Fibroblast of lung (primary cell): Measurements from ENCODE around the gene LCAT.

Source experiments
- EZH2 ChIP-seq: IDR thresholded peaks from 2 replicates; pipeline ENCODE4 v1.5.1; 2012; ENCODE audit warnings: low read length, control low read depth, mild to moderate bottlenecking; ENCODE audit errors: missing control alignments
- TF ChIP-seq, protein P1 (sequence below), 2 donors: IDR thresholded peaks in 1 of 2; conservative IDR thresholded peaks in 1 of 2; 1 replicate in 1 of 2; 2 replicates in 1 of 2; pipeline ENCODE4 v1.5.1; 2011 to 2012; ENCODE audit warnings: low read length in 2 of 2, control low read depth in 1 of 2, inconsistent platforms in 1 of 2, low read depth in 1 of 2, mild to moderate bottlenecking in 1 of 2

DNA sequence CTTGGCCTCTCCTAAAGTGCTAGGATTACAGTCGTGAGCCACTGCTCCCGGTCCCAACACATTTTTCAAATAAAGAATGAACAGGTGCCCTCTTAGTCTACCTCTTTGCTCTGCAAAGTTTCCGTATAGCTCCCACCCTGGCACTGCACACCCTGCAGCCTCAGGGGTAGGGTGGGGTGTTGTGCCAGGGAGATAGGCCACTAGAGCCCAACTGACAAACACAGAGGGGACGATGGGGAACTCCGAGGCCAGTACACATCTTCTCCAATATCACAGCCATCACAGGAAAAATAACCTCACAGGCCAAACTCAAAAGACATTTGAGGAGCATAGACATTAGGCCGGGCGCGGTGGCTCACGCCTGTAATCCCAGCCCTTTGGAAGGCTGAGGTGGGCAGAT, 27.2 kb upstream of the LCAT start:
- TF ChIP-seq, protein P1, sequence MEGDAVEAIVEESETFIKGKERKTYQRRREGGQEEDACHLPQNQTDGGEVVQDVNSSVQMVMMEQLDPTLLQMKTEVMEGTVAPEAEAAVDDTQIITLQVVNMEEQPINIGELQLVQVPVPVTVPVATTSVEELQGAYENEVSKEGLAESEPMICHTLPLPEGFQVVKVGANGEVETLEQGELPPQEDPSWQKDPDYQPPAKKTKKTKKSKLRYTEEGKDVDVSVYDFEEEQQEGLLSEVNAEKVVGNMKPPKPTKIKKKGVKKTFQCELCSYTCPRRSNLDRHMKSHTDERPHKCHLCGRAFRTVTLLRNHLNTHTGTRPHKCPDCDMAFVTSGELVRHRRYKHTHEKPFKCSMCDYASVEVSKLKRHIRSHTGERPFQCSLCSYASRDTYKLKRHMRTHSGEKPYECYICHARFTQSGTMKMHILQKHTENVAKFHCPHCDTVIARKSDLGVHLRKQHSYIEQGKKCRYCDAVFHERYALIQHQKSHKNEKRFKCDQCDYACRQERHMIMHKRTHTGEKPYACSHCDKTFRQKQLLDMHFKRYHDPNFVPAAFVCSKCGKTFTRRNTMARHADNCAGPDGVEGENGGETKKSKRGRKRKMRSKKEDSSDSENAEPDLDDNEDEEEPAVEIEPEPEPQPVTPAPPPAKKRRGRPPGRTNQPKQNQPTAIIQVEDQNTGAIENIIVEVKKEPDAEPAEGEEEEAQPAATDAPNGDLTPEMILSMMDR (conservative IDR thresholded peaks at IDR 0.05 in 1 of 2, IDR thresholded peaks at IDR 0.05 in 1 of 2; ENCODE audit: low read depth in 1 of 2, low read length in 2 of 2), result no peak
- no peak for TF ChIP-seq EZH2
